Activated naive CD8-positive, alpha-beta T cell treated with anti-CD3 and anti-CD28 coated beads, Interleukin-2, amount 10 ng/mL, durations not matched to agents 7 days and 5 days (primary cell): ENCODE results near the gene ELMO1. TPM values are rescaled to one million over a fixed set of nuclear protein-coding genes. Genes with fewer than 3 reads are reported as not detected.

Experiments
- ATAC-seq: fragments of 150-1000 bp; cut with Tn5 transposase; one replicate; pipeline ENCODE4 v1.10.0; 2021; ENCODE audit warnings: low read depth, moderate library complexity
- POLR2A ChIA-PET: fragments of 350-600 bp; sonication (Branson Sonifier 250); formaldehyde crosslinking; loops from one replicate; lab custom pipeline; 2021; ENCODE audit warnings: antibody characterized with exemption; lab: Charles Lee
- DNase-seq: peaks from one replicate; pipeline ENCODE4 v3.0.0; 2021
- H3K27ac Mint-ChIP-seq: one replicate; pipeline ENCODE4 v1.8.0; 2022; ENCODE audit warnings: mild to moderate bottlenecking, mixed read lengths
- H3K27me3 Mint-ChIP-seq: one replicate; pipeline ENCODE4 v1.8.0; 2022; ENCODE audit warnings: mild to moderate bottlenecking, moderate library complexity, mixed read lengths
- H3K36me3 Mint-ChIP-seq: one replicate; pipeline ENCODE4 v1.8.0; 2021; ENCODE audit warnings: mild to moderate bottlenecking, mixed read lengths
- H3K4me1 Mint-ChIP-seq: one replicate; pipeline ENCODE4 v1.8.0; 2021; ENCODE audit warnings: mixed read lengths
- H3K4me3 Mint-ChIP-seq: one replicate; pipeline ENCODE4 v1.8.0; 2022; ENCODE audit warnings: mild to moderate bottlenecking, moderate library complexity, mixed read lengths
- H3K9me3 Mint-ChIP-seq: one replicate; pipeline ENCODE4 v1.8.0; 2021; ENCODE audit warnings: mixed read lengths
- total RNA-seq, 2 experiments: library from RNA; stranded (reverse); gene quantifications; one replicate each; pipeline ENCODE4 v1.2.3, GENCODE V29; 2021

ELMO1 gene
- total RNA-seq, 2 experiments from 2014 or later: 73.4 to 78.6 TPM

DNA sequence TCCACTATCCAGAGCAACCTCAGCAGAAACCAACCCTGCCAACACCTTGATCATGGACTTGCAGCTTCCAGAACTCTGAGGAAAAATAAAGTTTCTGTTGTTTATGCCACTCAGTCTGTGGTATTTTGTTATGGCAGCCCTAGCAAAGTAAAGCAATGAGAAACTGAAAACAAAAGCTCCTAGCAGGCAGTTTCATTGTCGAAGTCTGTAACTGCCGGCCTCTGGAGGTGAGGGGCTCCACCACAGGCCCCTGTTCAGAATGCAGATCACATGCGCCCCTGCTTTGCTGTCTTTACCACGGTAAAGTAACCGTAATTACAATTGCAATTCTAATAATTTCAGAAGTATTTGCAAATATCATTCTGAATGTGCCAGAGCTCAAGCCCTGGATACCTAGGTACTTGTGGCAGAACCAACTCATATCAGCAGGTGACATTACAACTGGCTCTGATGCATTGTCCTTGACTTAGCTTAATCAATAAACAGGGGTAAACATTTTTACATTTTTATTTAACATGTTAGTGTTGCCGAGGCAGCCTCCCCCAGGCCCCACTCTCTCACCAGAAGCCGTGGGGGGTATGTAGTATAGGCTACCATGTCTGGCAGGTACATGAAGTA, 193.2 kb downstream of the ELMO1 start:
- DNase-seq: no peak
- no peak for ATAC-seq
- Mint-ChIP-seq H3K4me3 (no peak overlapping the region), H3K27ac (no peak overlapping the region), H3K4me1 (peaks cover 13% of the 10 kb centered on the region), H3K9me3 (peaks cover 2% of the 10 kb centered on the region), H3K36me3 (peaks cover 37% of the 10 kb centered on the region), H3K27me3 (no peaks in the 10 kb centered on the region)
- POLR2A ChIA-PET: no interaction called here

GRCh38 chr7:37251222-37251621, 197.4 kb downstream of the ELMO1 start:
- Mint-ChIP-seq H3K27ac (no peak overlapping the region), H3K27me3 (no peaks in the 10 kb centered on the region), H3K36me3 (peaks cover 26% of the 10 kb centered on the region), H3K4me1 (peaks cover 5% of the 10 kb centered on the region), H3K4me3 (no peak overlapping the region), H3K9me3 (peaks cover 2% of the 10 kb centered on the region)
- POLR2A ChIA-PET: no interaction called here
- ATAC-seq: no peak
- no peak for DNase-seq

GRCh38 chr7:37249240-37249639, 199.4 kb downstream of the ELMO1 start:
- ATAC-seq (no peak), DNase-seq (no peak)
- Mint-ChIP-seq H3K4me3 (no peak overlapping the region), H3K36me3 (peaks cover 22% of the 10 kb centered on the region), H3K27ac (no peak overlapping the region), H3K4me1 (peaks cover 6% of the 10 kb centered on the region), H3K9me3 (peaks cover 2% of the 10 kb centered on the region), H3K27me3 (no peaks in the 10 kb centered on the region)
- POLR2A ChIA-PET: no interaction called here

DNA sequence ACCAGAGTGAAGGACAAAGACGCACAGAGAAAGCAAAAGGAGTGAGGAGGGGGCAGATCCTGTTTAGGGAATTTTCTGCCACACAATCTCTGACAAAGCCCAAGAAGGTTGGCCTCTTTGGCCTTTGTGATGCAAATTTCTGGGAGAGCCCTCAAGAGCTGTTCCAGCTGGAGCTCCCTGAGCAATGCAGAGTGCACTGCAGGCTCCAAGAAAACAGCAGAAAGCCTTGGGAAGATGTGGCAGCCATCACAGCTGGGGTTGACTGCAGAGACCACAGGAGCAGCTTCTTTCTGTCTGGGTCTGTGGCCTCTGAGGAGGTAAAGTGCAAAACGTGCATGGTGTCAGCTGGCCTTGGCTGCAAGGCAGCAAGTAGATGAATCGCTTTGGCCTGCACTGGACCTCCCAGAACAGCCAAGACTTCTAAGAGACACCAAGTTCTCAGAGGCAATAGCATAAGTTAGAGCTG, 200.2 kb downstream of the ELMO1 start:
- DNase-seq (no peak), ATAC-seq (no peak)
- no peak overlapping the region for H3K4me3 Mint-ChIP-seq
- POLR2A ChIA-PET: no interaction called here
- H3K4me1 Mint-ChIP-seq: peaks cover 6% of the 10 kb centered on the region
- H3K9me3 Mint-ChIP-seq: peaks cover 2% of the 10 kb centered on the region
- H3K27ac Mint-ChIP-seq: no peak overlapping the region
- H3K27me3 Mint-ChIP-seq: no peaks in the 10 kb centered on the region
- peaks cover 18% of the 10 kb centered on the region for H3K36me3 Mint-ChIP-seq

DNA sequence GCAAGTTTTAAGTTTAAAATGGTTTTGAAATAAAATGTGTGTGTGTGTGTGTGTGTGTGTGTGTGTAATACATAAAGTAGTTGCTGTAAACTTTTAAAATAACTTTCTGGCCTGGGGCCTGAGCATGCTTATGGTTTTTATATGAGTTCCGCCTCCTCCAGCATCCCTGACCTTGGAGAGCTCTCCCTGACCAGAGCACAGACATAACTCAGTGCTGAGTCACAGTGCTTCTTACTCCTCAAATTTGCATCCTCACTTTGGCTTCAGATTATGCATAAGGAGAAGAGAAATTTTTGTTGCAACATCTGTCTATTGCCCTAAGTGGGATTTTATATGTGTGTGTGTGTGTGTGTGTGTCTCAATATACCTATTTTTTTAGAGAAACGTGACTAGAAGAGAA, 200.8 kb downstream of the ELMO1 start:
- H3K36me3 Mint-ChIP-seq: peaks cover 13% of the 10 kb centered on the region
- POLR2A ChIA-PET: no interaction called here
- ATAC-seq (no peak), DNase-seq (no peak)
- H3K9me3 Mint-ChIP-seq: peaks cover 1% of the 10 kb centered on the region
- no peaks in the 10 kb centered on the region for H3K27me3 Mint-ChIP-seq
- no peak overlapping the region for H3K27ac Mint-ChIP-seq
- peaks cover 6% of the 10 kb centered on the region for H3K4me1 Mint-ChIP-seq
- no peak overlapping the region for H3K4me3 Mint-ChIP-seq

- Mint-ChIP-seq H3K27ac (no peak overlapping the region), H3K9me3 (no peaks in the 10 kb centered on the region), H3K27me3 (no peaks in the 10 kb centered on the region), H3K4me3 (no peak overlapping the region), H3K4me1 (peaks cover 3% of the 10 kb centered on the region), H3K36me3 (peaks cover 5% of the 10 kb centered on the region)
- no peak for DNase-seq
- no peak for ATAC-seq
- POLR2A ChIA-PET: no interaction called here
These were observed 203.1 kb downstream of the ELMO1 start for GRCh38 chr7:37245590-37245989.

- POLR2A ChIA-PET: no interaction called here
- Mint-ChIP-seq H3K9me3 (no peaks in the 10 kb centered on the region), H3K4me1 (peaks cover 4% of the 10 kb centered on the region), H3K36me3 (peaks cover 2% of the 10 kb centered on the region), H3K27me3 (no peaks in the 10 kb centered on the region), H3K4me3 (no peak overlapping the region), H3K27ac (no peak overlapping the region)
- ATAC-seq: no peak
- no peak for DNase-seq
These were observed 211.8 kb downstream of the ELMO1 start for GRCh38 chr7:37236906-37237305.

- no peak for DNase-seq
- no peak for ATAC-seq
- peaks cover 5% of the 10 kb centered on the region for H3K36me3 Mint-ChIP-seq
- H3K9me3 Mint-ChIP-seq: no peaks in the 10 kb centered on the region
- no peaks in the 10 kb centered on the region for H3K27me3 Mint-ChIP-seq
- H3K27ac Mint-ChIP-seq: no peak overlapping the region
- no peak overlapping the region for H3K4me3 Mint-ChIP-seq
- peaks cover 4% of the 10 kb centered on the region for H3K4me1 Mint-ChIP-seq
- POLR2A ChIA-PET: no interaction called here
These were observed 212.9 kb downstream of the ELMO1 start for GRCh38 chr7:37235813-37236212.

DNA sequence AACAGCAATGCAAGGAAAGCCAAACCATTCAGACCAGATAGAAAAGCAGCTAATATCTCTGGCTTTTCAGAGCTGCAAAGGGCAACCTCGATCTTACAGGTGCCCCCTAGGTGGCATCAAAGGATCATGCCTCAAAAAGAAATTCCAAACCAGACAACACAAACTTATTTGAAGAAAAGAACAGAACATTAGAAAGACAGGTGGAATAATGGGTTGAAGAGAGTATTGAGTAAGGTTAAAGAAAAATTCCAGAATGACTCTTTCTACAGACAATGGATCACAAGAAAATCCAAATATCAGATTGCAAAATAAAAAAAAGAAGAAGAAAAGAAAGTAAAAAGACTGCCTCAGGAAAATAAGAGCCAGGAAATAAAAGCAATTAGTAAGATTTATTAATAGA, 213.7 kb downstream of the ELMO1 start:
- Mint-ChIP-seq H3K4me1 (peaks cover 7% of the 10 kb centered on the region), H3K9me3 (no peaks in the 10 kb centered on the region), H3K27ac (no peak overlapping the region), H3K27me3 (no peaks in the 10 kb centered on the region), H3K4me3 (no peak overlapping the region), H3K36me3 (peaks cover 5% of the 10 kb centered on the region)
- POLR2A ChIA-PET: interaction anchor here (0.5 to 1.1 kb wide), 2 partner anchors 108 to 118 kb away, joined by 5 to 6 read pairs; no protein-coding TSS in a partner anchor
- DNase-seq: no peak
- ATAC-seq: no peak

GRCh38 chr7:37234334-37234733, 214.3 kb downstream of the ELMO1 start:
- H3K9me3 Mint-ChIP-seq: no peaks in the 10 kb centered on the region
- H3K27me3 Mint-ChIP-seq: no peaks in the 10 kb centered on the region
- POLR2A ChIA-PET: interaction anchor here (1.1 kb wide), 1 partner anchor 119 kb away, joined by 5 read pairs; no protein-coding TSS in a partner anchor
- no peak for DNase-seq
- no peak overlapping the region for H3K4me3 Mint-ChIP-seq
- no peak for ATAC-seq
- H3K36me3 Mint-ChIP-seq: peaks cover 3% of the 10 kb centered on the region
- peaks cover 9% of the 10 kb centered on the region for H3K4me1 Mint-ChIP-seq
- no peak overlapping the region for H3K27ac Mint-ChIP-seq

- POLR2A ChIA-PET: no interaction called here
- Mint-ChIP-seq H3K36me3 (peaks cover 3% of the 10 kb centered on the region), H3K9me3 (no peaks in the 10 kb centered on the region), H3K4me1 (peaks cover 12% of the 10 kb centered on the region), H3K27ac (no peak overlapping the region), H3K27me3 (no peaks in the 10 kb centered on the region), H3K4me3 (no peak overlapping the region)
- no peak for DNase-seq
- no peak for ATAC-seq
These were observed 217.1 kb downstream of the ELMO1 start for GRCh38 chr7:37231613-37232012.

GRCh38 chr7:37230221-37230620, 218.4 kb downstream of the ELMO1 start:
- no peak overlapping the region for H3K27ac Mint-ChIP-seq

GRCh38 chr7:37229381-37229780, 219.3 kb downstream of the ELMO1 start:
- H3K36me3 Mint-ChIP-seq: peaks cover 9% of the 10 kb centered on the region

More at GRCh38 chr7:37230221-37230620, 218.4 kb downstream of the ELMO1 start:
- Mint-ChIP-seq H3K27me3 (no peaks in the 10 kb centered on the region), H3K36me3 (peaks cover 5% of the 10 kb centered on the region), H3K4me3 (no peak overlapping the region), H3K4me1 (peaks cover 12% of the 10 kb centered on the region), H3K9me3 (no peaks in the 10 kb centered on the region)
- DNase-seq (no peak), ATAC-seq (no peak)
- POLR2A ChIA-PET: no interaction called here

GRCh38 chr7:37225285-37225969, 223.2 kb downstream of the ELMO1 start:
- DNase-seq (no peak), ATAC-seq (no peak)
- no peak overlapping the region for H3K4me3 Mint-ChIP-seq
- H3K27ac Mint-ChIP-seq: no peak overlapping the region
- H3K36me3 Mint-ChIP-seq: peaks cover 8% of the 10 kb centered on the region
- POLR2A ChIA-PET: no interaction called here
- H3K27me3 Mint-ChIP-seq: no peaks in the 10 kb centered on the region
- H3K4me1 Mint-ChIP-seq: peaks cover 8% of the 10 kb centered on the region
- H3K9me3 Mint-ChIP-seq: no peaks in the 10 kb centered on the region

More at GRCh38 chr7:37229381-37229780, 219.3 kb downstream of the ELMO1 start:
- POLR2A ChIA-PET: no interaction called here
- no peaks in the 10 kb centered on the region for H3K27me3 Mint-ChIP-seq
- H3K4me3 Mint-ChIP-seq: no peak overlapping the region
- no peak for ATAC-seq
- DNase-seq: no peak
- H3K9me3 Mint-ChIP-seq: no peaks in the 10 kb centered on the region
- peaks cover 10% of the 10 kb centered on the region for H3K4me1 Mint-ChIP-seq
- H3K27ac Mint-ChIP-seq: no peak overlapping the region
